Muscle of back (tissue), 11 donors: ENCODE measurements around the gene SPCS1. TPM values are rescaled to one million over a fixed set of nuclear protein-coding genes. Genes with fewer than 3 reads are reported as not detected.

Source experiments
- DNase-seq, 3 donors: peaks; one replicate each; pipeline versions ENCODE4 v3.0.0 to v3.0.0-alpha.2; 2013
- polyA plus RNA-seq, 10 donors: library from polyadenylated mRNA; unstranded; fragments of 120-200 nt; gene quantifications; one replicate each; pipeline ENCODE4 v1.2.1, GENCODE V29; 2013; ENCODE audit not compliant: insufficient read length in 10 of 10

The SPCS1 gene
- polyA plus RNA-seq, 10 donors = 76.8 to 100 (median 87.9) TPM

- no peak for DNase-seq
These were observed 15.3 kb upstream of the SPCS1 start for GRCh38 chr3:52690560-52690959.

- DNase-seq = no peak
These were observed 12.8 kb upstream of the SPCS1 start for GRCh38 chr3:52693071-52693470.

- DNase-seq = no peak
These were observed 11.2 kb upstream of the SPCS1 start for GRCh38 chr3:52694528-52695189.

- no peak for DNase-seq
These were observed 9.9 kb upstream of the SPCS1 start for GRCh38 chr3:52695798-52696671.

GRCh38 chr3:52696830-52697631 is 8.9 kb upstream of the SPCS1 start:
- DNase-seq = no peak

GRCh38 chr3:52697632-52697965 is 8.3 kb upstream of the SPCS1 start:
- no peak for DNase-seq

GRCh38 chr3:52703341-52703740 is 2.6 kb upstream of the SPCS1 start:
- no peak for DNase-seq

GRCh38 chr3:52704611-52705437 is 1.1 kb upstream of the SPCS1 start:
- DNase-seq = peak in 2 of 3 donors; percentile 49 to 77

- DNase-seq = no peak
These were observed 543 bp upstream of the SPCS1 start for GRCh38 chr3:52705438-52705687.

- DNase-seq = no peak
These were observed 1.7 kb downstream of the SPCS1 start for GRCh38 chr3:52707585-52707984.

- DNase-seq = no peak
These were observed 4.6 kb downstream of the SPCS1 start for GRCh38 chr3:52710512-52710911.

GRCh38 chr3:52712291-52713212 is 6.6 kb downstream of the SPCS1 start:
- no peak for DNase-seq

GRCh38 chr3:52714335-52715302 is 8.7 kb downstream of the SPCS1 start:
- DNase-seq = peak in 1 of 3 donors; percentile 20

- DNase-seq = no peak
These were observed 9.9 kb downstream of the SPCS1 start for GRCh38 chr3:52715714-52716305.

- no peak for DNase-seq
These were observed 13.7 kb downstream of the SPCS1 start for GRCh38 chr3:52719618-52720017.

GRCh38 chr3:52721002-52721729 is 15.3 kb downstream of the SPCS1 start:
- DNase-seq = peak in 1 of 3 donors; percentile 27

GRCh38 chr3:52721730-52722008 is 15.8 kb downstream of the SPCS1 start:
- no peak for DNase-seq

- no peak for DNase-seq
These were observed 16.6 kb downstream of the SPCS1 start for GRCh38 chr3:52722491-52722890.

GRCh38 chr3:52723935-52724334 is 18.0 kb downstream of the SPCS1 start:
- no peak for DNase-seq
